ENCODE measurements around the gene PDIA5.

DNA sequence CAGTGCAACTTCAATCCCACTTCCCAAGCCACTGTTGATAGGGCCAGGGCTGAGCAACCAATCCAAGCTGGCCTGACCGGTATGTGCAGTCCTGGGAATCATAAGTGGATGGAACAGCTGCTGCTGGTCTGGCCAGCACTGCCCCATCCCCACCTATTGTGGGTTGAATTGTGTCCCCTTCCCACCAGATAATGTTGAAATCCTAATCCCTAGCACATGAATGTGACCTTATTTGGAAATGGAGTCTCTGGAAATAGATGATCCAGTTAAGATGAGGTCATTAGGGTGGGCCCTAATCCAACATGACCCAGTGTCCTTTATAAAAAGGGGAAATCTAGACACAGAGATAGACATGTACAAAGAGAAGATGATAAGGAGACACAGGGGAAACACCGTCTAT is 13.7 kb upstream of the PDIA5 start:
- TF ChIP-seq, protein P1, sequence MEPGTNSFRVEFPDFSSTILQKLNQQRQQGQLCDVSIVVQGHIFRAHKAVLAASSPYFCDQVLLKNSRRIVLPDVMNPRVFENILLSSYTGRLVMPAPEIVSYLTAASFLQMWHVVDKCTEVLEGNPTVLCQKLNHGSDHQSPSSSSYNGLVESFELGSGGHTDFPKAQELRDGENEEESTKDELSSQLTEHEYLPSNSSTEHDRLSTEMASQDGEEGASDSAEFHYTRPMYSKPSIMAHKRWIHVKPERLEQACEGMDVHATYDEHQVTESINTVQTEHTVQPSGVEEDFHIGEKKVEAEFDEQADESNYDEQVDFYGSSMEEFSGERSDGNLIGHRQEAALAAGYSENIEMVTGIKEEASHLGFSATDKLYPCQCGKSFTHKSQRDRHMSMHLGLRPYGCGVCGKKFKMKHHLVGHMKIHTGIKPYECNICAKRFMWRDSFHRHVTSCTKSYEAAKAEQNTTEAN (CRISPR knock-in tag; IDR thresholded peaks at IDR 0.05) = no peak
- TF ChIP-seq, protein P2, sequence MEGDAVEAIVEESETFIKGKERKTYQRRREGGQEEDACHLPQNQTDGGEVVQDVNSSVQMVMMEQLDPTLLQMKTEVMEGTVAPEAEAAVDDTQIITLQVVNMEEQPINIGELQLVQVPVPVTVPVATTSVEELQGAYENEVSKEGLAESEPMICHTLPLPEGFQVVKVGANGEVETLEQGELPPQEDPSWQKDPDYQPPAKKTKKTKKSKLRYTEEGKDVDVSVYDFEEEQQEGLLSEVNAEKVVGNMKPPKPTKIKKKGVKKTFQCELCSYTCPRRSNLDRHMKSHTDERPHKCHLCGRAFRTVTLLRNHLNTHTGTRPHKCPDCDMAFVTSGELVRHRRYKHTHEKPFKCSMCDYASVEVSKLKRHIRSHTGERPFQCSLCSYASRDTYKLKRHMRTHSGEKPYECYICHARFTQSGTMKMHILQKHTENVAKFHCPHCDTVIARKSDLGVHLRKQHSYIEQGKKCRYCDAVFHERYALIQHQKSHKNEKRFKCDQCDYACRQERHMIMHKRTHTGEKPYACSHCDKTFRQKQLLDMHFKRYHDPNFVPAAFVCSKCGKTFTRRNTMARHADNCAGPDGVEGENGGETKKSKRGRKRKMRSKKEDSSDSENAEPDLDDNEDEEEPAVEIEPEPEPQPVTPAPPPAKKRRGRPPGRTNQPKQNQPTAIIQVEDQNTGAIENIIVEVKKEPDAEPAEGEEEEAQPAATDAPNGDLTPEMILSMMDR (IDR thresholded peaks at IDR 0.05) = no peak
- TF ChIP-seq IRF2 (CRISPR knock-in tag; IDR thresholded peaks at IDR 0.05; ENCODE audit: borderline replicate concordance, low read depth) (no peak), ZNF317 (CRISPR knock-in tag; IDR thresholded peaks at IDR 0.05; ENCODE audit: borderline replicate concordance, low read depth) (no peak), SP1 (CRISPR knock-in tag; conservative IDR thresholded peaks at IDR 0.05) (no peak)
- TF ChIP-seq, protein P3, sequence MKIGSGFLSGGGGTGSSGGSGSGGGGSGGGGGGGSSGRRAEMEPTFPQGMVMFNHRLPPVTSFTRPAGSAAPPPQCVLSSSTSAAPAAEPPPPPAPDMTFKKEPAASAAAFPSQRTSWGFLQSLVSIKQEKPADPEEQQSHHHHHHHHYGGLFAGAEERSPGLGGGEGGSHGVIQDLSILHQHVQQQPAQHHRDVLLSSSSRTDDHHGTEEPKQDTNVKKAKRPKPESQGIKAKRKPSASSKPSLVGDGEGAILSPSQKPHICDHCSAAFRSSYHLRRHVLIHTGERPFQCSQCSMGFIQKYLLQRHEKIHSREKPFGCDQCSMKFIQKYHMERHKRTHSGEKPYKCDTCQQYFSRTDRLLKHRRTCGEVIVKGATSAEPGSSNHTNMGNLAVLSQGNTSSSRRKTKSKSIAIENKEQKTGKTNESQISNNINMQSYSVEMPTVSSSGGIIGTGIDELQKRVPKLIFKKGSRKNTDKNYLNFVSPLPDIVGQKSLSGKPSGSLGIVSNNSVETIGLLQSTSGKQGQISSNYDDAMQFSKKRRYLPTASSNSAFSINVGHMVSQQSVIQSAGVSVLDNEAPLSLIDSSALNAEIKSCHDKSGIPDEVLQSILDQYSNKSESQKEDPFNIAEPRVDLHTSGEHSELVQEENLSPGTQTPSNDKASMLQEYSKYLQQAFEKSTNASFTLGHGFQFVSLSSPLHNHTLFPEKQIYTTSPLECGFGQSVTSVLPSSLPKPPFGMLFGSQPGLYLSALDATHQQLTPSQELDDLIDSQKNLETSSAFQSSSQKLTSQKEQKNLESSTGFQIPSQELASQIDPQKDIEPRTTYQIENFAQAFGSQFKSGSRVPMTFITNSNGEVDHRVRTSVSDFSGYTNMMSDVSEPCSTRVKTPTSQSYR (CRISPR knock-in tag; IDR thresholded peaks at IDR 0.05) = no peak

Data from WTC11 (cell line).